OCI-LY3 (cell line): ENCODE data around the gene ERAP2.

Experiments
- H2AFZ ChIP-seq: fragments of 200-600, 300-600 bp; shearing (Covaris generic); 2 replicates; pipeline ENCODE4 v1.6.0; 2014; ENCODE audit warnings: antibody characterized with exemption, low read depth, low read length
- H3K27ac ChIP-seq: fragments of 200-600, 300-600 bp; sonication (generic); 2 replicates; pipeline ENCODE4 v1.5.1; 2014; ENCODE audit warnings: mild to moderate bottlenecking, low read length, moderate library complexity, mixed read lengths
- H3K27me3 ChIP-seq: fragments of 200-600, 300-600 bp; sonication (generic); 2 replicates; pipeline ENCODE4 v1.6.1; 2014; ENCODE audit warnings: low read depth, low read length, mixed read lengths
- H3K36me3 ChIP-seq: fragments of 200-600, 300-600 bp; sonication (generic); replicated peaks from 2 replicates; pipeline ENCODE3; 2014; ENCODE audit warnings: low read depth, low read length, mixed read lengths
- H3K4me1 ChIP-seq: fragments of 300-600, 200-600 bp; sonication (generic); 2 replicates; pipeline ENCODE4 v1.6.1; 2014; ENCODE audit warnings: low read length, mixed read lengths
- H3K4me2 ChIP-seq: fragments of 200-600, 300-600 bp; sonication (generic); 2 replicates; pipeline ENCODE4 v1.6.1; 2014; ENCODE audit warnings: low read length, mixed read lengths
- H3K4me3 ChIP-seq: fragments of 300-600, 200-600 bp; sonication (generic); 2 replicates; pipeline ENCODE4 v1.5.1; 2014; ENCODE audit warnings: antibody characterized with exemption, mild to moderate bottlenecking, low read length, moderate library complexity
- H3K79me2 ChIP-seq: fragments of 300-600, 200-600 bp; shearing (Covaris generic); 2 replicates; pipeline ENCODE4 v1.6.1; 2014; ENCODE audit warnings: mild to moderate bottlenecking, low read length, mixed read lengths
- H3K9ac ChIP-seq: fragments of 300-600, 200-600 bp; shearing (Covaris generic); 2 replicates; pipeline ENCODE4 v1.6.0; 2014; ENCODE audit warnings: mild to moderate bottlenecking, low read length, moderate library complexity
- H3K9me3 ChIP-seq: fragments of 200-600, 300-600 bp; shearing (Covaris generic); 2 replicates; pipeline ENCODE4 v1.6.1; 2014; ENCODE audit warnings: low read length, mixed read lengths; ENCODE audit not compliant: insufficient read depth
- H4K20me1 ChIP-seq: fragments of 200-600, 300-600 bp; sonication (generic); 2 replicates; pipeline ENCODE4 v1.6.1; 2016; ENCODE audit warnings: low read length, mixed read lengths; ENCODE audit not compliant: insufficient read depth
- CTCF ChIP-seq: fragments of 200-600, 300-600 bp; sonication (generic); IDR thresholded peaks from 2 replicates; pipeline ENCODE4 v1.5.1; 2014; ENCODE audit warnings: antibody characterized with exemption, low read length, low read depth
- EZH2phosphoT487 ChIP-seq: fragments of 200-600 bp; shearing (Covaris generic); IDR thresholded peaks from 2 replicates; pipeline ENCODE4 v1.6.1; 2018; ENCODE audit warnings: antibody characterized with exemption, mixed run types, low read depth

The ERAP2 gene

DNA sequence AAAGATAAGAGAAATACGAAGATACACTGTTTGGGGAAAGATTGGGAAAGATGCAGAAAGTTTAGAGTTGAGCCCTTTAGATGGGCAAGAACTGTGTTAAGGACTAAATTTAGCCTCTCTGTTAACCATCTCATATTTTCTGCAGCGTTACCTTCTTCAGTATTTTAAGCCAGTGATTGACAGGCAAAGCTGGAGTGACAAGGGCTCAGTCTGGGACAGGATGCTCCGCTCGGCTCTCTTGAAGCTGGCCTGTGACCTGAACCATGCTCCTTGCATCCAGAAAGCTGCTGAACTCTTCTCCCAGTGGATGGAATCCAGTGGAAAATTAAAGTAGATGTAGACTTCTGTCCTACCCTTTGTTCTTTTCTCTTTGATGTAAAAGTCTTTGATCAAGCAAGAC is 33.1 kb downstream of the ERAP2 start:
- TF ChIP-seq EZH2phosphoT487 (no peak), CTCF (no peak)
- peaks cover 43% of the 10 kb centered on the region for H3K36me3 ChIP-seq

GRCh38 chr5:96911139-96911538 is 34.8 kb downstream of the ERAP2 start:
- Histone ChIP-seq H3K36me3 (peaks cover 46% of the 10 kb centered on the region), H3K27ac (no peak overlapping the region), H4K20me1 (no peaks in the 10 kb centered on the region), H3K9ac (no peak overlapping the region), H3K4me3 (no peak overlapping the region), H3K27me3 (no peaks in the 10 kb centered on the region), H3K4me1 (no peaks in the 10 kb centered on the region), H2AFZ (no peak overlapping the region), H3K4me2 (no peak overlapping the region), H3K79me2 (no peaks in the 10 kb centered on the region), H3K9me3 (no peaks in the 10 kb centered on the region)
- no peak for TF ChIP-seq CTCF
- no peak for TF ChIP-seq EZH2phosphoT487

More for the DNA sequence above, 33.1 kb downstream of the ERAP2 start:
- no peaks in the 10 kb centered on the region for H3K27me3 ChIP-seq
- no peaks in the 10 kb centered on the region for H4K20me1 ChIP-seq
- H3K79me2 ChIP-seq, result no peaks in the 10 kb centered on the region
- no peak overlapping the region for H3K9ac ChIP-seq
- H3K4me2 ChIP-seq, result no peak overlapping the region
- no peaks in the 10 kb centered on the region for H3K9me3 ChIP-seq
- no peak overlapping the region for H3K4me3 ChIP-seq
- no peak overlapping the region for H3K27ac ChIP-seq
- H2AFZ ChIP-seq, result no peak overlapping the region
- H3K4me1 ChIP-seq, result no peaks in the 10 kb centered on the region

DNA sequence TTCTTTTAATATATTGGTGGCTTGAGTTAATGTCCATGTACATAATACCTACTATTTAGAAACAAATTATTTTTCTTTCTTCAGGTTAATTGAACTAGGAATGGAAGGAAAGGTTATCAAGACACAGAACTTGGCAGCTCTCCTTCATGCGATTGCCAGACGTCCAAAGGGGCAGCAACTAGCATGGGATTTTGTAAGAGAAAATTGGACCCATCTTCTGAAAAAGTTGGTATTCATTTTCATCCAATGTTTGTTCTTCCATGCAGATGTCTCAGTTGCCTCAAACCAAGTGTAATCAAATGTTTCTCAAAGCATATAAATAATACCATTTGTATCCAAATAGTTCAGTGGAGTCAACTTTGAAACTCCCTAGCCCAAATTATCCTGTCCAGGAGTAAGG is 36.9 kb downstream of the ERAP2 start:
- no peak overlapping the region for H2AFZ ChIP-seq
- H3K9ac ChIP-seq, result no peak overlapping the region
- H4K20me1 ChIP-seq, result no peaks in the 10 kb centered on the region
- H3K4me3 ChIP-seq, result no peak overlapping the region
- H3K9me3 ChIP-seq, result no peaks in the 10 kb centered on the region
- no peaks in the 10 kb centered on the region for H3K27me3 ChIP-seq
- no peaks in the 10 kb centered on the region for H3K79me2 ChIP-seq
- TF ChIP-seq EZH2phosphoT487 (no peak), CTCF (no peak)
- no peak overlapping the region for H3K4me2 ChIP-seq
- H3K36me3 ChIP-seq, result peaks cover 54% of the 10 kb centered on the region
- H3K27ac ChIP-seq, result no peak overlapping the region
- H3K4me1 ChIP-seq, result no peaks in the 10 kb centered on the region

GRCh38 chr5:96919754-96920197 is 43.5 kb downstream of the ERAP2 start:
- H3K27ac ChIP-seq, result no peak overlapping the region
- H3K27me3 ChIP-seq, result no peaks in the 10 kb centered on the region
- no peak overlapping the region for H2AFZ ChIP-seq
- H3K36me3 ChIP-seq, result peaks cover 25% of the 10 kb centered on the region
- H3K9ac ChIP-seq, result no peak overlapping the region
- TF ChIP-seq EZH2phosphoT487, result no peak
- TF ChIP-seq CTCF, result no peak
- H3K4me2 ChIP-seq, result peak overlapping the region; percentile 23; the same call in 1 of the 2 replicates
- no peaks in the 10 kb centered on the region for H3K9me3 ChIP-seq
- no peak overlapping the region for H3K4me3 ChIP-seq
- H4K20me1 ChIP-seq, result no peaks in the 10 kb centered on the region
- no peaks in the 10 kb centered on the region for H3K79me2 ChIP-seq
- peaks cover 44% of the 10 kb centered on the region for H3K4me1 ChIP-seq
